H1 (cell line): Measurements from ENCODE around the gene CHRM1.

Source experiments
- BCL11A ChIP-seq, 2 experiments: IDR thresholded peaks; one replicate each; pipeline ENCODE4 v1.6.1; 2011; ENCODE audit warnings: low read depth in 2 of 2, low read length in 2 of 2, mild to moderate bottlenecking in 2 of 2
- CTCF ChIP-seq, 3 experiments: IDR thresholded peaks; 1 replicate in 2 of 3; 2 replicates in 1 of 3; pipeline versions ENCODE4 v1.5.1 to v1.6.1; 2011; ENCODE audit warnings: low read length in 3 of 3, mild to moderate bottlenecking in 3 of 3, inconsistent platforms in 2 of 3, low read depth in 1 of 3, moderate library complexity in 1 of 3; ENCODE audit not compliant: insufficient read depth in 1 of 3; ENCODE audit errors: control extremely low read depth in 1 of 3
- EP300 ChIP-seq, 2 experiments: IDR thresholded peaks; 1 replicate in 1 of 2; 2 replicates in 1 of 2; pipeline ENCODE4 v1.6.1; 2011 to 2012; ENCODE audit warnings: low read depth in 2 of 2, low read length in 2 of 2, mild to moderate bottlenecking in 2 of 2, borderline replicate concordance in 1 of 2, inconsistent platforms in 1 of 2, moderate library complexity in 1 of 2
- EZH2 ChIP-seq: fragments of 200-600 bp; sonication (generic); IDR thresholded peaks from 2 replicates; pipeline ENCODE4 v1.7.1; 2012; ENCODE audit warnings: low read depth, mild to moderate bottlenecking, moderate library complexity, low read length, inconsistent platforms; ENCODE audit not compliant: severe bottlenecking
- JUN ChIP-seq: IDR thresholded peaks from 2 replicates; pipeline ENCODE4 v1.6.1; 2011; ENCODE audit warnings: low read depth, mild to moderate bottlenecking, improper control_type of control experiment, low read length
- POLR2A ChIP-seq, 2 experiments: IDR thresholded peaks; 1 replicate in 1 of 2; 2 replicates in 1 of 2; pipeline ENCODE4 v1.6.1; 2011; ENCODE audit warnings: low read depth in 2 of 2, low read length in 2 of 2, mild to moderate bottlenecking in 2 of 2; ENCODE audit errors: control extremely low read depth in 1 of 2
- SIRT6 ChIP-seq: IDR thresholded peaks from one replicate; pipeline ENCODE4 v1.7.1; 2012; ENCODE audit warnings: low read length, inconsistent platforms
- ZNF274 ChIP-seq: IDR thresholded peaks from 2 replicates; pipeline ENCODE4 v1.7.0; 2012; ENCODE audit warnings: low read length, borderline replicate concordance; ENCODE audit errors: extremely low read depth

- TF ChIP-seq EZH2 (no peak), EP300 (IDR thresholded peaks at IDR 0.05; ENCODE audit: borderline replicate concordance in 1 of 2, low read depth in 2 of 2, low read length in 2 of 2) (no peak), CTCF (IDR thresholded peaks at IDR 0.05; ENCODE audit: control extremely low read depth in 1 of 3, insufficient read depth in 1 of 3, low read depth in 1 of 3, low read length in 3 of 3) (no peak), BCL11A (IDR thresholded peaks at IDR 0.05; ENCODE audit: low read depth in 2 of 2, low read length in 2 of 2) (no peak), ZNF274 (no peak), JUN (no peak), POLR2A (IDR thresholded peaks at IDR 0.05; ENCODE audit: control extremely low read depth in 1 of 2, low read depth in 2 of 2, low read length in 2 of 2) (no peak), SIRT6 (no peak)
These were observed 33.3 kb upstream of the CHRM1 start for GRCh38 chr11:62954478-62954877.
